Astrocyte (in vitro differentiated cells and primary cell): ENCODE data around the gene PAPSS2. TPM values are rescaled to one million over a fixed set of nuclear protein-coding genes. Genes with fewer than 3 reads are reported as not detected.
A peak's percentile ranks its signal among the peaks of the same experiment; 100 is the strongest.

Source experiments
- DNase-seq: peaks from one replicate; pipeline ENCODE4 v3.0.0-alpha.2; 2010; ENCODE audit warnings: low read depth
- FAIRE-seq: peaks from 2 replicates; lab custom pipeline; 2011; peaks lifted over from hg19 to GRCh38; lab: Jason Lieb, UNC
- H2AFZ ChIP-seq: 2 replicates; pipeline ENCODE4 v1.6.0; 2012; ENCODE audit warnings: low read depth, low read length, inconsistent platforms
- H3K27ac ChIP-seq: 2 replicates; pipeline ENCODE4 v1.5.1; 2011; ENCODE audit warnings: low read depth, low read length, inconsistent platforms
- H3K27me3 ChIP-seq: 2 replicates; pipeline ENCODE4 v1.6.0; 2011; ENCODE audit warnings: low read length, inconsistent platforms; ENCODE audit not compliant: insufficient read depth
- H3K36me3 ChIP-seq: 2 replicates; pipeline ENCODE4 v1.5.1; 2011; ENCODE audit warnings: low read length, inconsistent platforms; ENCODE audit not compliant: insufficient read depth
- H3K4me1 ChIP-seq: 2 replicates; pipeline ENCODE4 v1.5.1; 2011; ENCODE audit warnings: low read length, inconsistent platforms; ENCODE audit not compliant: insufficient read depth
- H3K4me2 ChIP-seq: 2 replicates; pipeline ENCODE4 v1.6.0; 2012; ENCODE audit warnings: low read length, inconsistent platforms
- H3K4me3 ChIP-seq: 2 replicates; pipeline ENCODE4 v1.5.1; 2011; ENCODE audit warnings: low read depth, mild to moderate bottlenecking, low read length, inconsistent platforms; ENCODE audit not compliant: insufficient read depth
- H3K79me2 ChIP-seq: 2 replicates; pipeline ENCODE4 v1.6.0; 2012; ENCODE audit warnings: mild to moderate bottlenecking, low read length, inconsistent platforms; ENCODE audit not compliant: insufficient read depth
- H3K9ac ChIP-seq: 2 replicates; pipeline ENCODE4 v1.6.0; 2012; ENCODE audit warnings: mild to moderate bottlenecking, low read length, inconsistent platforms
- H3K9me3 ChIP-seq: 2 replicates; pipeline ENCODE4 v1.5.1; 2012; ENCODE audit warnings: low read depth, mild to moderate bottlenecking, low read length, inconsistent platforms; ENCODE audit not compliant: insufficient read depth
- H4K20me1 ChIP-seq: 2 replicates; pipeline ENCODE4 v1.6.0; 2012; ENCODE audit warnings: low read length, inconsistent platforms; ENCODE audit not compliant: insufficient read depth
- H3K27ac Mint-ChIP-seq: one replicate; pipeline ENCODE4 v1.8.0; 2021; ENCODE audit warnings: mild to moderate bottlenecking, mixed read lengths; ENCODE audit not compliant: unreplicated experiment
- H3K27me3 Mint-ChIP-seq: one replicate; pipeline ENCODE4 v1.8.0; 2021; ENCODE audit warnings: low read depth, mixed read lengths; ENCODE audit not compliant: unreplicated experiment
- H3K36me3 Mint-ChIP-seq: one replicate; pipeline ENCODE4 v1.8.0; 2021; ENCODE audit warnings: low read depth, mixed read lengths; ENCODE audit not compliant: unreplicated experiment
- H3K4me1 Mint-ChIP-seq: one replicate; pipeline ENCODE4 v1.8.0; 2021; ENCODE audit warnings: low read depth, mixed read lengths; ENCODE audit not compliant: unreplicated experiment
- H3K4me3 Mint-ChIP-seq: one replicate; pipeline ENCODE4 v1.8.0; 2021; ENCODE audit warnings: mild to moderate bottlenecking, moderate library complexity, mixed read lengths; ENCODE audit not compliant: unreplicated experiment
- H3K9me3 Mint-ChIP-seq: one replicate; pipeline ENCODE4 v1.8.0; 2021; ENCODE audit warnings: mild to moderate bottlenecking, mixed read lengths; ENCODE audit not compliant: unreplicated experiment
- EZH2 ChIP-seq: IDR thresholded peaks from 2 replicates; pipeline ENCODE4 v1.6.1; 2012; ENCODE audit warnings: mild to moderate bottlenecking, low read length, inconsistent platforms; ENCODE audit not compliant: insufficient read depth
- total RNA-seq: library from RNA; stranded (reverse); gene quantifications from 2 replicates; pipeline ENCODE4 v1.2.1, GENCODE V29; 2021
- TF ChIP-seq, protein P1 (sequence below): IDR thresholded peaks from 2 replicates; pipeline ENCODE4 v1.5.1; 2011; ENCODE audit warnings: low read depth, mild to moderate bottlenecking, inconsistent platforms, low read length, moderate library complexity; ENCODE audit not compliant: insufficient read depth

The PAPSS2 gene
- total RNA-seq, 1 donor from 2014 or later, result 48.6 TPM

DNA sequence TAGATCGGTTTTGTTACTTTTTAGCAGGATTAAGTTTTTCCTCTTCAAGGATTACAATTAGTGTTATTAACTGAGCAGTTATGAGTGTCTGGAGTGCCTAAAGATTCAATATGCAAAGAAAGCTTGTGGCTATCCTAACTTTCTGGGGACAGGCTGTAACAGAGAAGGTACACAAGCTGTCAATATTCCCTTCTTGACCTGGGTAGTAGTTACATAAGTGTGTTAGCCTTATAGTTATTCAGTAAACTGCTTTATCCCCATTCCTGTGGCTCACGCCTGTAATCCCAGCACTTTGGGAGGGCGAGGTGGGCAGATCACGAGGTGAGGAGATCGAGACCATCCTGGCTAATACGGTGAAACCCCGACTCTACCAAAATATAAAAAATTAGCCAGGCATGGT is 126.7 kb downstream of the PAPSS2 start:
- Mint-ChIP-seq H3K27me3 (no peaks in the 10 kb centered on the region), H3K27ac (no peak overlapping the region), H3K4me1 (peaks cover 8% of the 10 kb centered on the region), H3K9me3 (no peaks in the 10 kb centered on the region), H3K4me3 (no peak overlapping the region), H3K36me3 (peaks cover 2% of the 10 kb centered on the region)
- no peak overlapping the region for H3K9ac ChIP-seq
- no peaks in the 10 kb centered on the region for H3K27me3 ChIP-seq
- H3K36me3 ChIP-seq, result peaks cover 16% of the 10 kb centered on the region
- H3K27ac ChIP-seq, result no peak overlapping the region
- H3K9me3 ChIP-seq, result no peaks in the 10 kb centered on the region
- no peak overlapping the region for H3K4me2 ChIP-seq
- TF ChIP-seq, protein P1, sequence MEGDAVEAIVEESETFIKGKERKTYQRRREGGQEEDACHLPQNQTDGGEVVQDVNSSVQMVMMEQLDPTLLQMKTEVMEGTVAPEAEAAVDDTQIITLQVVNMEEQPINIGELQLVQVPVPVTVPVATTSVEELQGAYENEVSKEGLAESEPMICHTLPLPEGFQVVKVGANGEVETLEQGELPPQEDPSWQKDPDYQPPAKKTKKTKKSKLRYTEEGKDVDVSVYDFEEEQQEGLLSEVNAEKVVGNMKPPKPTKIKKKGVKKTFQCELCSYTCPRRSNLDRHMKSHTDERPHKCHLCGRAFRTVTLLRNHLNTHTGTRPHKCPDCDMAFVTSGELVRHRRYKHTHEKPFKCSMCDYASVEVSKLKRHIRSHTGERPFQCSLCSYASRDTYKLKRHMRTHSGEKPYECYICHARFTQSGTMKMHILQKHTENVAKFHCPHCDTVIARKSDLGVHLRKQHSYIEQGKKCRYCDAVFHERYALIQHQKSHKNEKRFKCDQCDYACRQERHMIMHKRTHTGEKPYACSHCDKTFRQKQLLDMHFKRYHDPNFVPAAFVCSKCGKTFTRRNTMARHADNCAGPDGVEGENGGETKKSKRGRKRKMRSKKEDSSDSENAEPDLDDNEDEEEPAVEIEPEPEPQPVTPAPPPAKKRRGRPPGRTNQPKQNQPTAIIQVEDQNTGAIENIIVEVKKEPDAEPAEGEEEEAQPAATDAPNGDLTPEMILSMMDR, result no peak
- no peak for TF ChIP-seq EZH2
- H2AFZ ChIP-seq, result no peak overlapping the region
- H3K4me1 ChIP-seq, result no peaks in the 10 kb centered on the region
- DNase-seq (no peak), FAIRE-seq (no peak)
- H4K20me1 ChIP-seq, result no peaks in the 10 kb centered on the region
- peaks cover 7% of the 10 kb centered on the region for H3K79me2 ChIP-seq
- H3K4me3 ChIP-seq, result no peak overlapping the region

DNA sequence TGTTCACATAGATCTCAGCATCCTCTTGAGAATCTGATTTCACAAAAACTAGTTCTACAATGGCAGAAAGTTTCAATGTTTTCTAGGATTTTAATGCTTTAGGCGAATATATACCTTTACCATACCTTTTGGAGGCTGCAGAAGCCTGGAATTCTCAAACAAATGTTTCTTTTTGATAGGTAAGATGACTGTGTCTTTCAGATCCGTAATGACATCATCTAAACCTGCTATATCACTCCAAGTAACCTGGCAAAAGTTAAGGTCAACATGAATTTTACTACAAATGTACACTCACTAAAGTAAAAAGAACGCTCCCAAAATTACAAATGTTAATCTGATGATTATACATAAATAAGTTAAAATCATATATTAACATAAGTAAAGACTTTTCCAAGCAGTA is 130.5 kb downstream of the PAPSS2 start:
- no peaks in the 10 kb centered on the region for H3K4me1 Mint-ChIP-seq
- Histone ChIP-seq H3K27me3 (no peaks in the 10 kb centered on the region), H2AFZ (no peak overlapping the region), H3K27ac (no peak overlapping the region), H3K36me3 (peaks cover 11% of the 10 kb centered on the region), H4K20me1 (peaks cover 14% of the 10 kb centered on the region), H3K9ac (no peak overlapping the region), H3K9me3 (no peaks in the 10 kb centered on the region), H3K4me3 (no peak overlapping the region), H3K4me1 (no peaks in the 10 kb centered on the region), H3K4me2 (no peak overlapping the region), H3K79me2 (peaks cover 28% of the 10 kb centered on the region)
- H3K27ac Mint-ChIP-seq, result no peak overlapping the region
- no peak overlapping the region for H3K4me3 Mint-ChIP-seq
- no peak for FAIRE-seq
- H3K27me3 Mint-ChIP-seq, result no peaks in the 10 kb centered on the region
- DNase-seq, result no peak
- peaks cover 6% of the 10 kb centered on the region for H3K36me3 Mint-ChIP-seq
- no peak for TF ChIP-seq EZH2
- TF ChIP-seq, protein P1, result no peak
- H3K9me3 Mint-ChIP-seq, result no peaks in the 10 kb centered on the region

DNA sequence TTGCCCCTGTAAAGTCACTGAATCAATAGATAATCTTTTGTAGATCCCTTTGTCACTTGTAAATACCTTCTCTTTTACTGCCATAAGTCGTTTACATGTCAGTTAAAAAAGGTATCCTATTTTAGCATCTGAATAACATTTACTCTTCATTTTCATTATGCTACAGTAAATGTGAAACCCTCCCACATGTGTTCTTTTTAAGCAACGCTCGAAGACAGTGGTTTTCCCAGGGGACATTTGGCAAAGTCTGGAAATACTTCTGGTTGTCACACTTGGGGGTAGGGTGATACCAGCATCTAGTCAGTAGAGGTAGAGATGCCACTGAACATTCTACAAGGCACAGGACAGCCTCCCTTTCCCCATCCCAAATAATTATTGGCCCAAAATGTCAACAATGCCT is 134.6 kb downstream of the PAPSS2 start:
- FAIRE-seq (peak; percentile 23), DNase-seq (no peak)
- no peak overlapping the region for H3K4me2 ChIP-seq
- peaks cover 11% of the 10 kb centered on the region for H3K36me3 Mint-ChIP-seq
- peaks cover 31% of the 10 kb centered on the region for H4K20me1 ChIP-seq
- no peaks in the 10 kb centered on the region for H3K9me3 Mint-ChIP-seq
- H3K9me3 ChIP-seq, result no peaks in the 10 kb centered on the region
- no peak overlapping the region for H3K9ac ChIP-seq
- no peaks in the 10 kb centered on the region for H3K4me1 Mint-ChIP-seq
- no peaks in the 10 kb centered on the region for H3K4me1 ChIP-seq
- H3K27ac Mint-ChIP-seq, result no peak overlapping the region
- peaks cover 44% of the 10 kb centered on the region for H3K79me2 ChIP-seq
- H3K4me3 ChIP-seq, result no peak overlapping the region
- TF ChIP-seq, protein P1, result no peak
- no peak for TF ChIP-seq EZH2
- no peak overlapping the region for H3K27ac ChIP-seq
- H3K27me3 Mint-ChIP-seq, result no peaks in the 10 kb centered on the region
- no peak overlapping the region for H3K4me3 Mint-ChIP-seq
- H3K27me3 ChIP-seq, result no peaks in the 10 kb centered on the region
- no peak overlapping the region for H2AFZ ChIP-seq
- H3K36me3 ChIP-seq, result peaks cover 9% of the 10 kb centered on the region

Other genes with a start within 250 kb of the PAPSS2 start
- 24.7 and 26.9 TPM in 2 replicates for gene MINPP1, start 155.0 kb upstream of the PAPSS2 start, total RNA-seq
- gene ATAD1, start 158.3 kb downstream of the PAPSS2 start, total RNA-seq, result 71.0 and 72.5 TPM in 2 replicates
- 1.4 and 1.5 TPM in 2 replicates for gene KLLN, start 203.7 kb downstream of the PAPSS2 start, total RNA-seq
- gene PTEN, start 203.7 kb downstream of the PAPSS2 start, total RNA-seq, result 90.3 and 99.2 TPM in 2 replicates